Suprapubic skin (tissue), 4 donors: Measurements from ENCODE around the gene CLK2. TPM values are rescaled to one million over a fixed set of nuclear protein-coding genes. Genes with fewer than 3 reads are reported as not detected.

Experiments
- DNase-seq, 2 donors: peaks; one replicate each; pipeline ENCODE4 v3.0.0-alpha.2; 2019; ENCODE audit warnings: low spot score in 2 of 2
- H3K27ac ChIP-seq: fragments of 200-600 bp; sonication (generic); one replicate; pipeline ENCODE4 v1.5.1; 2019
- H3K27me3 ChIP-seq: fragments of 200-600 bp; sonication (generic); one replicate; pipeline ENCODE4 v1.5.1; 2019
- H3K36me3 ChIP-seq: fragments of 200-600 bp; sonication (generic); one replicate; pipeline ENCODE4 v1.5.1; 2019
- H3K4me1 ChIP-seq: fragments of 200-600 bp; sonication (generic); one replicate; pipeline ENCODE4 v1.5.1; 2019
- H3K4me3 ChIP-seq: fragments of 200-600 bp; sonication (generic); one replicate; pipeline ENCODE4 v1.5.1; 2019; ENCODE audit warnings: mild to moderate bottlenecking
- H3K9me3 ChIP-seq: fragments of 200-600 bp; sonication (generic); one replicate; pipeline ENCODE4 v1.5.1; 2019
- EP300 ChIP-seq: sonication (generic); formaldehyde crosslinking; IDR thresholded peaks from one replicate; pipeline ENCODE4 v1.6.1; 2017; ENCODE audit warnings: antibody characterized with exemption
- POLR2A ChIP-seq, 2 donors: fragments of 450-650 bp; IDR thresholded peaks; one replicate each; pipeline ENCODE4 v1.6.1; 2017; ENCODE audit warnings: antibody characterized with exemption in 2 of 2, mild to moderate bottlenecking in 2 of 2, moderate library complexity in 2 of 2
- POLR2AphosphoS5 ChIP-seq, 3 donors: sonication (generic); formaldehyde crosslinking; IDR thresholded peaks; one replicate each; pipeline ENCODE4 v1.6.1; 2017; ENCODE audit warnings: antibody characterized with exemption in 3 of 3
- WGBS: methylation state at CpG from one replicate; pipeline ENCODE4 v1.1.5; 2018; 5-methylcytosine and 5-hydroxymethylcytosine counted together
- total RNA-seq, 4 donors: library from RNA; depleted of rRNA; stranded (reverse); fragments of >200 nt; gene quantifications; one replicate each; pipeline ENCODE4 v1.1.0, GENCODE V29; 2016
- TF ChIP-seq, protein P1 (sequence below), 2 donors: fragments of 200-600 bp in 1 of 2; fragments of 450-650 bp in 1 of 2; sonication (generic) in 1 of 2; IDR thresholded peaks; one replicate each; pipeline ENCODE4 v1.5.1; 2016 to 2019; ENCODE audit warnings: antibody characterized with exemption in 2 of 2, mild to moderate bottlenecking in 1 of 2, moderate library complexity in 1 of 2

CLK2 gene
- total RNA-seq = 10 to 100 TPM; 27.6 to 72.3 (median 36.2) TPM

DNA sequence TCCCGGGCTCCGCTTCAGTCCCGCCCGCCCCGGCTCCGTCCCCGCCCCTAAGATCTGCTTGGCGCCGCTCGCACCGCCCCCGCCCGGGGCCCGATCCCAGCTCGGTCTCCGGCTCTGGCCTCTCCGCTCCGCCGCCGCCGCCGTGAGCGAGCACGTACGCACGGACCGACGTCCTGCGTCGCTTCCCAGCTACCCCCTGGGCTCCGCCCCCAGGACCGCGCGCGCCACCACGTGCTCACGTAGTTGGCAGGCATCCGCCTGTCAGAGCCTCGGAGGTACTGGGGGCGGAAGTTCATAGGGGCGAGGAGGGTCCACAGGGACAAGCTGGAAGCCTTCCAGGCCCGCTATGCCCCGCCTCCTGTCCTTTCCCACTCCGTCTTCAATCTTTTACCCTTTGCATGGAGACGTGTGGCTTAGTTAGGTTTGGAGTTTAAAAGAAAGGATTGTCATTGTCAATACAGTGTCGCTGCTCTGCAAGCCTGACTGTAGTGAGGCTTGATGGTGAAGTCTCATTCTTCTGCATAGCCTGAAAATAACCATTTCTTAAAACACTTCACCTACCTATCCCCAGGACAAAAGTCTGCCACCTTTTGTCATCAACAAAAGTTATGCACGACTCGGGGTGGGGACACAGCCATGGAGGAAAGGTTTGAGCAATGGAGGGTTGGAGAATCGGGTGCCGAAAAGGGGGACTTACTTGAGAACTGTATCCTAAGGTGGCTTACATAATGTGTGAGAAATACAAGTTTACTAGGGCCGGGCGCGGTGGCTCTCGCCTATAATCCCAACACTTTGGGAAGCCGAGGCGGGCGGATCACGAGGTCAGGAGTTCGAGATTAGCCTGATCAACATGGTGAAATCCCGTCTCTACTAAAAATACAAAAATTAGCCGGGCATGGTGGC lies at the start of gene CLK2:
CLK2 (minus strand) TSS at position 162 of the 903 bp plus-strand sequence. CDS start 2,527 bp downstream, outside the sequence.
- TF ChIP-seq EP300 (no peak), POLR2AphosphoS5 (IDR thresholded peaks at IDR 0.05) (peak; percentile 77 to 86 (median 85)), POLR2A (IDR thresholded peaks at IDR 0.05) (peak in 1 of 2 donors; percentile 80)
- TF ChIP-seq, protein P1, sequence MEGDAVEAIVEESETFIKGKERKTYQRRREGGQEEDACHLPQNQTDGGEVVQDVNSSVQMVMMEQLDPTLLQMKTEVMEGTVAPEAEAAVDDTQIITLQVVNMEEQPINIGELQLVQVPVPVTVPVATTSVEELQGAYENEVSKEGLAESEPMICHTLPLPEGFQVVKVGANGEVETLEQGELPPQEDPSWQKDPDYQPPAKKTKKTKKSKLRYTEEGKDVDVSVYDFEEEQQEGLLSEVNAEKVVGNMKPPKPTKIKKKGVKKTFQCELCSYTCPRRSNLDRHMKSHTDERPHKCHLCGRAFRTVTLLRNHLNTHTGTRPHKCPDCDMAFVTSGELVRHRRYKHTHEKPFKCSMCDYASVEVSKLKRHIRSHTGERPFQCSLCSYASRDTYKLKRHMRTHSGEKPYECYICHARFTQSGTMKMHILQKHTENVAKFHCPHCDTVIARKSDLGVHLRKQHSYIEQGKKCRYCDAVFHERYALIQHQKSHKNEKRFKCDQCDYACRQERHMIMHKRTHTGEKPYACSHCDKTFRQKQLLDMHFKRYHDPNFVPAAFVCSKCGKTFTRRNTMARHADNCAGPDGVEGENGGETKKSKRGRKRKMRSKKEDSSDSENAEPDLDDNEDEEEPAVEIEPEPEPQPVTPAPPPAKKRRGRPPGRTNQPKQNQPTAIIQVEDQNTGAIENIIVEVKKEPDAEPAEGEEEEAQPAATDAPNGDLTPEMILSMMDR (IDR thresholded peaks at IDR 0.05) = no peak
- H3K36me3 ChIP-seq = peaks cover 26% of the 10 kb centered on the region
- DNase-seq = peak; percentile 96 to 97
- H3K4me3 ChIP-seq = peak within 1 kb of the TSS; percentile 97
- H3K27me3 ChIP-seq = no peaks in the 10 kb centered on the region
- 35% methylated on average over 27 of the region's 61 CpGs for WGBS
- H3K27ac ChIP-seq = peak within 1 kb of the TSS; percentile 98
- no peaks in the 10 kb centered on the region for H3K9me3 ChIP-seq
- peaks cover 47% of the 10 kb centered on the region for H3K4me1 ChIP-seq

DNA sequence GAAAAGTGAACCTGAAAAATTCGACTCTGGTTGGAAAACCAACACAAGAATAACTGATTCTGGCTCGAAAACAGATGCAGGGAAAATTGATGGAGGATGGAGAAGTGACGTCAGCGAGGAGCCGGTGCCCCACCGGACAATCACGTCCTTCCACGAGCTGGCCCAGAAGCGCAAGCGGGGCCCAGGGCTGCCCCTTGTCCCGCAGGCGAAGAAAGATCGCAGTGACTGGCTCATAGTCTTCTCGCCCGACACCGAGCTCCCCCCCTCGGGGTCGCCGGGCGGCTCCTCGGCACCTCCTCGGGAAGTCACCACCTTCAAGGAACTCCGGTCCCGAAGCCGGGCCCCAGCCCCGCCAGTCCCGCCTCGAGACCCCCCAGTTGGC lies 49.3 kb upstream of the CLK2 start:
- peak overlapping the region; percentile 88 for H3K27ac ChIP-seq
- TF ChIP-seq, protein P1 (IDR thresholded peaks at IDR 0.05) = no peak
- TF ChIP-seq POLR2A (IDR thresholded peaks at IDR 0.05) = no peak
- TF ChIP-seq POLR2AphosphoS5 (IDR thresholded peaks at IDR 0.05) = no peak
- TF ChIP-seq EP300 = no peak
- H3K4me1 ChIP-seq = peaks cover 50% of the 10 kb centered on the region
- peaks cover 21% of the 10 kb centered on the region for H3K36me3 ChIP-seq
- no peak for DNase-seq
- H3K4me3 ChIP-seq = peak overlapping the region; percentile 79
- H3K27me3 ChIP-seq = no peaks in the 10 kb centered on the region
- H3K9me3 ChIP-seq = no peaks in the 10 kb centered on the region
- under 1% methylated on average over 17 of the region's 28 CpGs for WGBS

DNA sequence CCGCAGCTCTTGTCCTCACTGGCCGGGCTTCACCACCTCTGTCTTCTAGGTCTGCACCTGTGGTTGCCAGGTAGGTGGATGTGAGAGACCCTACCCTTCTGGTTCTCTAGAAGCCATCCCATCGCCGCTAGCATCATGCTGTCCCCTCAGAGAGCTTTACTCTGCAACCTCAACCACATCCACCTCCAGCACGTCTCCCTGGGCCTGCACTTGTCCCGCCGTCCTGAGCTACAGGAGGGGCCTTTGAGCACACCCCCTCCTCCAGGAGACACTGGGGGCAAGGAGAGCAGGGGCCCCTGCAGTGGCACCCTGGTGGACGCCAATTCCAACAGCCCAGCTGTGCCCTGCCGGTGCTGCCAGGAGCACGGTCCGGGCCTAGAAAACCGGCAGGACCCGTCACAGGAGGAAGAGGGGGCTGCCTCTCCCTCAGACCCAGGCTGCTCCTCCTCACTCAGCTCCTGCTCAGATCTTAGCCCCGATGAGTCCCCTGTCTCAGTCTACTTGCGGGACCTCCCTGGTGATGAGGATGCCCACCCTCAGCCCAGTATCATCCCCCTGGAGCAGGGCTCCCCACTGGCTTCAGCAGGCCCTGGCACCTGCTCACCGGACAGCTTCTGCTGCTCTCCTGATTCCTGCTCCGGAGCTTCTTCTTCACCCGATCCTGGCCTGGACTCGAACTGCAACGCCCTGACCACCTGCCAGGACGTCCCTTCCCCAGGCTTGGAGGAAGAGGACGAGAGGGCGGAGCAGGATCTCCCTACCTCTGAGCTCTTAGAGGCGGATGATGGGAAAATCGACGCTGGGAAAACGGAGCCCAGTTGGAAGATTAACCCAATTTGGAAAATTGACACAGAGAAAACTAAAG lies 48.6 kb upstream of the CLK2 start:
- H3K4me3 ChIP-seq = peak overlapping the region; percentile 79
- H3K27me3 ChIP-seq = no peaks in the 10 kb centered on the region
- H3K36me3 ChIP-seq = peaks cover 14% of the 10 kb centered on the region
- no peak for DNase-seq
- TF ChIP-seq, protein P1 (IDR thresholded peaks at IDR 0.05) = no peak
- TF ChIP-seq EP300 (no peak), POLR2AphosphoS5 (IDR thresholded peaks at IDR 0.05) (no peak), POLR2A (IDR thresholded peaks at IDR 0.05) (no peak)
- peak overlapping the region; percentile 88 for H3K27ac ChIP-seq
- peaks cover 50% of the 10 kb centered on the region for H3K4me1 ChIP-seq
- WGBS = 35% methylated on average over 26 of the region's 27 CpGs
- H3K9me3 ChIP-seq = no peaks in the 10 kb centered on the region

DNA sequence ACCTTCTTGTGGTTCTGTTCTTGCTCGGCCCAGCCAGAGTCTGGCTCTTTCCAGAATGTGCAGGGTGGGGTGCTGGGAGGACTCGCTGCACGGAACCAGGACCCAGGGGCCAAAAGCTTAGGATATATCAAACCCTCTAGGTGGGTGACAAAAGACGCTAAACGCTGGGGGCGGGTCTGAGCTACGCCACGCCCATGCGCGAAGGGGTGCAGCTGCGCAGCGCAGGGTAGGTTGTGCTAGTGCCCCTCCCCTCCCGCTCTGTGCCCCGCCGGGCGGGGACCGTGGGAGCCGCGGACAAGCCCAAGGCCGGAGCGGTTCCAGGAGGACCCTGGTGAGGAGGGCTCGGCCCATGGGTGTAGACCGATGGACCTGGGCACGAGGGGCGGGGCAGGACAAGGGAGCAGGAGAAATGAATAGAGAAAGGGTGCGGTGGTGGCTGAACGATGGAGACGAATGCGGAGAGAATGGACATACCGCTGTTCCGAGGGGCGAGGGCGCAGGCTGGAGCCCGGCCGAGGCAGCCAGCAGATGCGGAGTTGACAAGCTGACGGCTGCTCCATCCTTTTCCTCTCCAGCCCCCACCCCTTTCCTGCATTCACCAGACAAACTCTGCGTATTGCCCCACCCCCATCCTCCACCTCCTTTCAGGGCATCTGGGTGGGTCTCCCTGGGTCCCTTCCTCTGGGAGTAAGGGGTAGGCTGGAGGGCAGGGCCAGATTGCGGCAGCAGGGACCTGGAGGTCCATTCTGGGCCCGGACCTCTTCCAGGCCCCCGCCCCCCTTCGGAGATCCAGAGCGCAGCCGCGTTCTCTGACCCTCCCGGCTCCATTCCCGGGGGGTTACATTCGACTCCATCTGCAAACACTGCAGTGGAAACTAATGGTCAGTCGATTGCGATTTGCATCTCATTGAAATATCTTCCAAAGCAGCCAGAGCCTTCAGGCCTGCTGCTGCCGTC lies 47.6 kb upstream of the CLK2 start, which contains the start of gene RUSC1:
RUSC1 (plus strand) TSS at position 234 of the 957 bp plus-strand sequence. CDS start 880 bp downstream, outside the sequence.
- WGBS = 14% methylated on average over 48 of the region's 51 CpGs
- peak within 1 kb of the TSS; percentile 88 for H3K27ac ChIP-seq
- peak; percentile 89 to 90 for DNase-seq
- H3K27me3 ChIP-seq = no peaks in the 10 kb centered on the region
- no peaks in the 10 kb centered on the region for H3K9me3 ChIP-seq
- peak within 1 kb of the TSS; percentile 79 for H3K4me3 ChIP-seq
- peaks cover 10% of the 10 kb centered on the region for H3K36me3 ChIP-seq
- TF ChIP-seq POLR2AphosphoS5 (IDR thresholded peaks at IDR 0.05) = peak in 1 of 3 donors; percentile 41
- TF ChIP-seq, protein P1 (IDR thresholded peaks at IDR 0.05) = no peak
- TF ChIP-seq EP300 = no peak
- TF ChIP-seq POLR2A (IDR thresholded peaks at IDR 0.05) = no peak
- peaks cover 47% of the 10 kb centered on the region for H3K4me1 ChIP-seq
